Inflammatory macrophage treated with lipopolysaccharide for 4 hours (primary cell): ENCODE measurements around the gene NCAN.
"Not testable (repeated sequence)": the region's sequence is repeated elsewhere in the genome, so short reads cannot be mapped to it uniquely, and the experiment has no call there.

Source experiments
- DNase-seq: peaks from one replicate; pipeline ENCODE4 v3.0.0-alpha.2; 2020

Gene NCAN

DNA sequence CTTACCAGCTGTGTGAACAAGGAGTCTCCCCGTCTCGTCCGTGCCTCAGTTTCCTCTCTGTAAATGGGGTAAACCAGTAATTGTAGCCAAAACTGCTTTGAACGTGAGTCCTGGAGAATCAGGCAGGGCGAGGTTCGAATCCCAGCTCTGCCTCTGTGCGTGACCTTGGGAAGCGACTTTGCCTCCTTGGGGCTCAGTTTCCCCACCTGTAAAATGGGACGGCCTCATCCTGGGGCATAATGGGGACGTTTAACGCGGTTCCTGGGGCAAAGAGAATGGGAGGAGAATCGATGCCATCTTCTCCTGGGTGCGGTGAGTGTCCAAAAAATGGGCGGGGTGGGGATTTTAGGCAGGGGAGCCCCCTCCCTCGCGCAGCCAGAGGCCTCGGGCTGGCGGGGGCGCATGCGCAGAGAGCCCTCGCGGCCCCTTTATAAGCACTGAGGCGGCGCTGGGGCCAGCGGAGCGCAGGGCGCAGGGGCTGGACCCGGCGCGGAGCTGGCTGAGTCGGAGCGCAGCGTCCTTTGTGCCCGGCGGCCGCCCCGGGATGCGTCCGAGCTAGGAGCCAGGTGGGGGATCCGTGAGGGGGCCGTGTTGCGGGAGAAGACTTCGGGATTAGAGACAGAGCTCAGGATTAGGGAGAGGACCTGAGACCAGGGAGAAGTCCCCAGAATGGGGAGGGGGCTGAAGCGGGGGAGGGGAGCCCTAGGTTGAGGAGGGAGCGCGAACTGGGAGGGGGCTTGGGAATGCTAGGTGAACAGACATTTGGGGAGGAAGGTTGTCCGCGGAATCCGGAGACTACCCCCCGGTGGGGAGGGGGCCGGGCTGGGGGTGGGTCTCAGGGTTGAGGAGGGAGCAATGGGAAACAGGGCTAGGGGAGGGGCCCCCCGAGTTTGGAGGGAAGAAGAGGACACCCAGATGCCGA is at the start of gene NCAN:
NCAN (plus strand) TSS at position 460 of the 922 bp plus-strand sequence. CDS start 4,996 bp downstream, outside the sequence.
- no peak for DNase-seq

DNA sequence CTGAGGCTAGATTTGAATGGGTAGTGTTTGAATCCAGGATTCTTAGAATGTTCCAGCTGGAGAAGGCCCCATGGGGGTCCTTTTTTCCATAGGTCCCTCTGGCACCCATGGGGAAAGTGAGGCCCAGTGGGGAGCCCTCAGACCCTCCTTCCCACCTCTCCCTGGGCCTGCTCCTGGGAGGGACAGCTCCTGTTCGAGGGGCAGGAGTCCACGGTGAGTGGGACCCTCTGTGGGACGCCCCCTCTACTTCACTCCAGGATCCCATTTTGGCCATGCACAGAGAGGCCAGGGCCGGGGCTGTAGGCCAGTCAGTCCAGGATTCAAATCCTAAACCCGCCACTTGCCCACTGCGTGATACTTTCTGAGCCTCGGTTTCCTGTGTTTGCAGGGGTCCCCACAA is 49.3 kb upstream of the NCAN start:
- no peak for DNase-seq

DNA sequence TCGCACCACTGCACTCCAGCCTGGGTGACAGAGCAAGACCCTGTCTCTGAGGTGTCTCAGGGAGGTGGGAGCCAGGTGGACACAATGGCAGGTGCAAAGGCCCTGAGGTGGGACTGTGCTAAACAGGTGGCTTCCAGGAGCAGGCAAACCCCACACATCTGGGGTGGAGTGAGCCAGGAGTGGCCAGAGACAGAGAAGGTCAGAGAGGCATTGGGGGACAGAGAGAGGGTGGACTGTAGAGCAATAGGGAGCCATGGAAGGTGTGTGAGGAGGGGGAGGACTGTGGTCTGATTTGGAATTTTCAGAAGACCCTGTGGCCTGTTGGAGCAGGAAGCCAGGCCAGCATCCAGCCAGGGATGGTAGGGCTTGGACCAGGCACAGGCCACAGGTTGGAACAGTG is 46.4 kb upstream of the NCAN start:
- DNase-seq, result no peak

DNA sequence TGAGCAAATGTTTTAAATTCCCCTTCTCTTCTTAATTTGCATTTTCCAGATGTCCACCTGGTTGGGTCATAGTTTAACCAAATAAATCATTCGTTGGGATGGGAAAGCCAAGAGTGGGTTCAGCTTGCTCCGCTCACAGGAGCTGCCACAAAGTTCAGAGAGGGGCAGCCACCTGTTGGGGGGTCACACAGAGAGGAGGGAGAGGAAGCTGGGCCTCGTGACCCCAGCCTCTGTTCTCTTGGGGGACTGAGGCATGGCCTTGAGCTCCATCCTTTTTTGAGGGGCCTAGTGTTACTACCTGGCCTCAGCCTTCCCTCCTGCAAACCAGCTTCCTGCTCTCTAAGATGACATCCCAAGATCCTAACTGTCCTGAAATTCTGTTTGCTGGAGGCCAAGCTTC is 44.1 kb upstream of the NCAN start:
- no peak for DNase-seq

DNA sequence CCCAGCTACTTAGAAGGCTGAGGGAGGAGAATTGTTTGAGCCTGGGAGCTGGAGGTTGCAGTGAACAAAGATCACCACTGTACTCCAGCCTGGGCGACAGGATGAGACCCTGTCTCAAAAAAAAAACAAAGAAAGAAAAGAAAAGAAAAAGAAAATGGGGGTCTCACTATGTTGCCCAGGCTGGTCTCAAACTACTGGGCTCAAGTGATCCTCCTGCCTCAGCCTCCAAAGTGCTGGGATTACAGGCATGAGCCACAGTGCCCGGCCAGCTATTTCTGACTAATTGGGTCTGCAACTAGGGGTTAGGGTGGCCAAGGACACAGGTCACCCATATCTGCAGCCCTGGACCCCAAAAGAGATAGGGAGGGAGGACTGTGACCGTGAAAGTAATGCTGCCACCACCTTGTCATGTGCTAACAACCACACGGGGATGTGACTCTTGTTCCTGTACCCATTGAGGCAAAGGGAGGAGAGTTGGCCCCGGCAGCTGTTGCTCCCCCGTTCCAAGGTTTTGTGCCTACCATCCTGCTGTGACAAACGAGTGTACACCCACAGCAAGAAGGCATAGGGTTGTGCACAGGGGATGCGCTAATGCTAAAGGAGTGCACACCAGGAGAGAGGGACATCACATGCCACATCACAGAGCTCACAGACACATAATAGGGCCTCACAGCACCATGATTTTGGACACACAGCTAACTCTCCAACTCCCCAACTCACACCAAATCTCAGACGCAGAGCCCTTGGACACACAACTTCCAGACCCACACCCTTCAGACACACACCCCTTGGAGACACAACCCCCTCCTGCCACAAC is 42.3 kb upstream of the NCAN start:
- DNase-seq, result no peak

DNA sequence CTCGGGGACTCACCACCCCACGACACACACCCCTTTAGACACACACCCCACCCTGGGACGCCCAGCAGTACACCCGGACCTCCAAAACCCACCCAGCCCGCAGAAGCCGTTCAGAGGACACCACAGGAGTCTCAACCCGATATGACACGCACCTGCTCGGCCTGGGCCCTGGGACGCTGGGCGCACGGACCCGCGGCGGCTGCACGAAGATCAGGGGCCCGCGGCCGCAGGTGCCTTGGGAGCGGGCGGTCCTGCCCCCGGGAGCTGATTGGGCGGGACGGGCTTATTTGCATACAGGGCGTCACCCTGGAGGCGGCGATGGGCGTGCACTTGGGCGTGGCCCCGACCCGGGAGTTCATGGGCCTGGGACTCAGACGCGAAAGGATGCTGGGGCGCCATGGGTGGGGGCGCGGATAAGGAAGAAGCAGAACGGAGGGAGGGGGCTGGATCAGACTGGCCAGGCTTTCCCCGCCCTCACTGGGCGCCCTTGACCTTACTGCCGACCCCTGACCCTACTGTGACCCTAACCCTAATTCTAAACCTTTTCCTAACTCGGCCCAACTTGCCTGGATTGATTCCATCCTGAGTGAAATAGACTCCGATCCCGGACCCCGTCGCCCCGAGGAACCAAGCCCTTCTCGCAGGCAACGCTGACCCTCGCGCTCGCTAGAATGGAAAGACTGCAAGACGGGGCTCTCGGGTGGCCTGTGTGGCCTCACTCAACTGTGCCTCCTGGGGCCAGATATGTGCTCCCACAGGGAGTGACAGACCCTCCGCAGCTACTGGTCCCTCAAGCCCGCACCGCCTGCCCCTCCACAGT is 41.5 kb upstream of the NCAN start, which contains the start of gene MEF2B:
MEF2B (minus strand) TSS at position 211 of the 820 bp plus-strand sequence. CDS start 19,528 bp downstream, outside the sequence.
- DNase-seq, result peak; percentile 42

DNA sequence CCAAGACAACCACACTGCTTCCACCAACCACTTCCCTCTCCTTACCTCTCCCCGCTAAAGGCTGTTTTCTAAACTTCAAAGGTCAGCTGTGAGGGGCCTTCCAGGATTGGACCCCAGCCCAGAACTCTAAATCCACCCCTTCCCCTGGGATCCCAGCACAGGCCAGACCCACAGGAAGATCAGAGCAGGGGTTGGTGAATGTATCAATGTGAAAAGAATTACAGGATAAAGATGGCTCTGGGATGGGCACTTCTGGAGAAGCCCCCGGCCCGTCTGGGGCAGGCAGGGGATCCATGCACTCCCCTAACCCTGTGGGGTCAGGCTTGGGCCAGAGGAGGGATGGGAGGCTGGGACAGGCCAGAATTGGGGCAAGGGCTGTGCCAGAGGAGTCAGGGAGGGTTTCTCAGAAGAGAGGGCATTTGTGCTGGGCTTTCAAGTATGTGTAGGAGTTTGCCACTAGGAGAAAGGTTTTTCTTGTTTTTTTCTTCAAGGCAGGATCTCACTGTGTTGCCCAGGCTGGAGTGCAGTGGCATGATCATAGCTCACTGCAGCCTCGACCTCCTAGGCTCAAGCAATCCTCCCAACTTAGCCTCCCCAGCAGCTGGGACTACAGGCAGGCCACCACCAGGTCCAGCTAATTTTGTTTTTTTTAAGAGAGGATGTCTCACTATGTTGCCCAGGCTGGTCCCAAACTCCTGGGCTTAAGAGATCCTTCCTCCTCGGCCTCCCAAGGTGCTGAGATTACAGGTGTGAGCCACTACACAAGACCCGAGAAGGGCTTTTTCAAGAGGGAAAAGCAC is 40.7 kb upstream of the NCAN start:
- no peak for DNase-seq

DNA sequence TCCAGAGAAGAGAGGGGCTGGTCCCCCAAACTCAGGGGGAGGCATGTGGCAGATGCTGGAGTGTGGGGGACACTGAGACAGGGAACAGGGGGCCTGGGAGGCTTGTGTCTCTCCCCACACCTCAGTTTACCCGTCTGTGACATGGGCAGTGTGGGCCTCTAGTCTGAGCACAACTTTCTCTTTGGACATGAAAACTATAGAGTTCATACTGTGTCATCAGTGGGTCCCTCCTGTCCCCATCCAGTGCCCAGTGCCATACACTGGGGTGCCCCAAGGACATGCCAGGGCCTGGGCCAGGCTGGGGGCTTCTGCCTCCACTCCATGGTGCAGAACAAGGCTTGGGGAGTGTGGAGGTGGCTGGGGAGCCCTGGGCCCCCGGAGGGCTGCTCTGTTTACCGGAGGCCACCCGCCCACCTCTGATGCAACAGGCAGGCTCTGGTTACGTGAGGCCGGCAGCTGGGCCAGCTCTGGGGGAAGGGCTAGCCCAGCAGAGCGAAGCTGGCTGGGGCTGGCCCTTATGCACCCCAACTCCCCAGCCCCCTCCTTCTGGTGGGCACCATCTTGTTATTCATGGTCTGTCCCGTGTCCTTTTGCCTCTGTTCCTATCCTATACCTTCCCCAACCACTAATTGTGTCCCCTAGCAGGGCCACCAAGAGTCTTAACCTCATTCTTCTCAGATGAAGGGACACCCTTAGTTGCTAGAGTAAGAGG is 39.8 kb upstream of the NCAN start:
- DNase-seq, result no peak

DNA sequence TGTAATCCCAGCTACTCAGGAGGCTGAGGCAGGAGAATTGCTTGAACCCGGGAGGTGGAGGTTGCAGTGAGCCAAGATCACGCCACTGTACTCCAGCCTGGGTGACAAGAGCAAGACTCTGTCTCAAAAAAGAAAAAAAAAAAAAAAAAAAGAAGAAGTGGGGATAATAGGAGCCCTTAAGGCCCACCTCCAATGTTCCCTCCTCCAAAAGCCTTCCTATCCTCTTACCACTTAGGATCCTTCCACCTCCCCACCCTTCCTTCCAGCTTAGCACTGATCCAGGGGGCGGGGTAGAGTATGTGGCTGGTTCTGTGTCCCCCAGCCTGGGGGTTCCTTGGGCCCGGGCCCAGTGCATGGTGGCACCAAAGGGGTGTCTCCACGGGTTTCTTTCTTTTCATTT is 38.5 kb upstream of the NCAN start:
- not testable (repeated sequence) for DNase-seq

DNA sequence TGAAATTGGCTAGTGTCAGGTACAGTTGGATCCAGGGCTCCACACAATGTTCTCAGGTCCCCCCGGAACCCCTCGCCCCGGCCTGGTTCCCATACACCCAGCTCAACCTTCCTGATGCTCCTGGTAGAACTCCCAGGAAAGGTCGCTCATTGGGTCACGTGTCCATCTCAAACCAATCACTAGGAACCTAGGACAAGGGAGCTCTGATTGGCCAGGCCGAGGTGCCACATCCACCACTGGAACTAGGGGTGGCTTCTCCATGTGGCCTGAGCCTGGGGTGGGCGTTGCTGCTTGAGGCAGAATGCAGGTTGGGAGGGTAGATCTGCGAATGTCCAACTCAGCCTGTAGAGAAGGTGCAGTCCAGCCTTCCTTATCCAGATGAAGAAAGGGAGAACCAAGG is 34.8 kb upstream of the NCAN start:
- DNase-seq, result no peak

DNA sequence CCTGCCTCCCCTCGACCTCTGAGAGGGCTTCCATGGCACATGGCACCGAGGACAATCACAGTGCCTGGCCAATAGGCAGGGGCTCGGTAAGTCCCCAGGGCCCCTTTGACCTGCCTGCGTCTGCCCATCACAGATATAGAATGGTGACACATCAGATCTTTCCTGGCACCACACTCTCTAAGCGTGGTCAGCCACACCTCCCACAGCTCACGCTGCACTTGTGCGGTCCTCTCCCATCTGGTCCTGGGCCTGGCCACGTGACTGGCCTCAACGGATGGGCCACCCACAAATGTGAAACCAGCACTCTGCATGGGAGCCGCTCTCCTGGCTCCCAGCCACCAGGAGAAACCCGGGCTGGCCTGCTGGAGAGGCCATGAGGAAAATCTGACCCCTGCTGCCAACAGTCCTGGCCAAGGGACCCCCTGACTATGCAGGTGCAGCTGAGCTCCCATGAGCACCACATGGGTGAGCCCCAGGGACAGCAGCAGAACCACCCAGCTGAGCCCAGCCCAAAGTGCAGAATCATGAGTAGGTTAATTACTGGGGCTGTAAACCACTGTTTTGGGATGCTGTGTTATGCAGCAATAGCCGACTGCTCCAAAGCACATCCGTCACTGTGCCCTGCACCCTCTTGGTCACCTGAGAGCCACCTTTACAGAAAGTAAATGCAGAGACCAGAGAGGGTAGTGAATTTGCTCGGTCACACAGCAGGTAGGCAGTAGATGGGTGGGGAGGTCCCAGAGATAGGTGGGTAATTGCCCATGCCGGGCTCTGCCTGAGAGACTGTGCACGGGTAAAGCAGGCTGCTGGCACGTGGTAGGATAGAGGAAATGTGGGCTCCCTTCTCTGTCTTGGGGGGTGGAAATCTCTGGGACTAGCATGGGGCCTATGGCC is 32.0 kb upstream of the NCAN start:
- DNase-seq, result no peak

DNA sequence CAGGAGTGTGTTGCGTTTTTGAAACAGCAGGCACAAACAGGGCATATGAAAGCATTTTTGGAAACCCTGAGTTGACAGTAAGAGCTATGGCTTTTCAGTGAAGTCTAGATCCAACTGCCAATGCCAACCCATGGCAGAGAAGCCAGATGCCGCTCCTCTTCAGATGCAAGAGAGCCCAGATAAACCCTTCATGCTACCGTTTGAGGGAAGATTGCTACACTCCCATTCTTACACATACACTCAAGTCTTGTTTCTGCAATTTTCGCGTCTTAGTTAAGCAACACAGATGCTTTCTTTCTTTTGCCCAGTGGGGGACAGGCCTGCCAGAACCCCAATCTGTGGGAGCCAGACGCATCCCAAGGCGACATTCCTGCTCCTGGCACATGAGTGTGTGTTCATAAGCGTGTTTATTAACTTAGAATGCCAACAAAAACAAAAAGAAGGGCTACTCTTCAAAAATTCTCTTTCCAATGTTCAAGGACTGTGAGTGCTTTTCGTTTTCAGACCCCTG is 30.2 kb upstream of the NCAN start:
- no peak for DNase-seq

DNA sequence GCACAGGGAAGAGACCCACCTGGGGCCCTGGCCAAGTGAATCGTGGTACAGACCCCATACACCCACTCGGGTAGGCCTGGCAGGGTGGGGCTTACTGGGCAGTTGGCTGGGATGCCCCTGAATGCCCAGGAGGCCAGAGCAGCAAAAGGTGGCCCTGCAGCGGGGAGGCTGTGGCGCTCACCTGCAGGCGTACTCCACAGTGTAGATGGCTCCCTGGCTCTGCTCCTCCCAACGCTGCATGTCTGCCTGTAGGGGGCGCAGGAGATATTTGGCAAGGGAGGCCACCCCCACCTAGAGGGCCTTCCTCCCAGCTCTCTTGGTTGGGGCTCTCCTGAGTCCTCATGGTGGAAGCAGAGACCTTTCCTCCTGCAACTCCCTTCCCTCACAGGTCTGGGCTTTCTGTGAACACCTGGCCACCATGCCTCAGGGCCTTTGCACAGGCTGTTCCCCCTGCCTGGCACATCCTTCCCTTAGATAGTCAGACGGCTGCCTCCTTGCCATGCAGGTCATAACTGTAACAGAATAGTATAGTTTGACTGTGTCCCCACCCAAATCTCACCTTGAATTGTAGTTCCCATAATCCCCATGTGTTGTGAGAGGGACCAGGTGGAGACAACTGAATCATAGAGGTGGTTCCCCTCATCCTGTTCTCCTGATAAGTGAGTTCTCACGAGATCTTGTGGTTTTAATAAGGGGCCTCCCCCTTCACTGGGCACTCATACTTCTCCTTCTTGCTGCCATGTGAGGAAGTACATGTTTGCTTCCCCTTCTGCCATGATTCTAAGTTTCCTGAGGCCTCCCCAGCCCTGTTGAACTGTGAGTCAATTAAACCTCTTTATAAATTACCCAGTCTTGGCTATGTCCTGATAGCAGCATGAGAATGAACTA is 25.7 kb upstream of the NCAN start:
- DNase-seq, result peak; percentile 7

DNA sequence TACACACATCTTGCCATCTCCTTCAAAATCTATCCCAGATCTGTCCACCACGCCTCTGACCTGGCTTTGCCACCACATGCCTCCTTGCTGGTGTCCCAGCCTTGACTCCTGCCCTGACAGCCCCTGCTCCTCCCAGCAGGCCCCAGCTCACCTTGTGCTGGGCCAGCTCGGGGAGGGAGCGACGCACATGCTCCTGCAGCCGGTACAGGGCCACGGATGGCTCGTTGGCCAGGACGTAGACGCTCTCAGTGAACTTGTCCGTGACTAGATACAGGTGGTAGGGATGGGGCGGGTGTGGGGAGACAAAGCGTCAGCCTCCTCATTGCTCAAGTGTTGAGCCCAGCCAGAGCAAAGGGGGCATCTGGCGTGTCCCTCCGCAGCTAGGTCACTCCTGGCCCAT is 25.0 kb upstream of the NCAN start:
- DNase-seq, result no peak

DNA sequence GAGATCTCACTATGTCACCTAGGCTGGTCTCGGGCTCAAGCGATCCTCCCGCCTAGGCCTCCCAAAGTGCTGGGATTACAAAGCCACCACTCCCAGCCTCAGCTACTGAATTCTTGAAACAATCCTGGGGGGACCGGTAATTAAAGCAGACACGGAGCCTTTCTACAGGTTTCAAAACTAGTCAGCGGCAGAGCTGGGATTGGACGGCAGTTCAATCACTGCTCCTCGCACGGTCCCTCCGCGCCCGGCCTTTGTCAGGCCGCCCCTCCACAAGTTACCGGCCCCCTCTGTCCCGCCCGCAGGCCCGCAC is 20.0 kb upstream of the NCAN start:
- no peak for DNase-seq

DNA sequence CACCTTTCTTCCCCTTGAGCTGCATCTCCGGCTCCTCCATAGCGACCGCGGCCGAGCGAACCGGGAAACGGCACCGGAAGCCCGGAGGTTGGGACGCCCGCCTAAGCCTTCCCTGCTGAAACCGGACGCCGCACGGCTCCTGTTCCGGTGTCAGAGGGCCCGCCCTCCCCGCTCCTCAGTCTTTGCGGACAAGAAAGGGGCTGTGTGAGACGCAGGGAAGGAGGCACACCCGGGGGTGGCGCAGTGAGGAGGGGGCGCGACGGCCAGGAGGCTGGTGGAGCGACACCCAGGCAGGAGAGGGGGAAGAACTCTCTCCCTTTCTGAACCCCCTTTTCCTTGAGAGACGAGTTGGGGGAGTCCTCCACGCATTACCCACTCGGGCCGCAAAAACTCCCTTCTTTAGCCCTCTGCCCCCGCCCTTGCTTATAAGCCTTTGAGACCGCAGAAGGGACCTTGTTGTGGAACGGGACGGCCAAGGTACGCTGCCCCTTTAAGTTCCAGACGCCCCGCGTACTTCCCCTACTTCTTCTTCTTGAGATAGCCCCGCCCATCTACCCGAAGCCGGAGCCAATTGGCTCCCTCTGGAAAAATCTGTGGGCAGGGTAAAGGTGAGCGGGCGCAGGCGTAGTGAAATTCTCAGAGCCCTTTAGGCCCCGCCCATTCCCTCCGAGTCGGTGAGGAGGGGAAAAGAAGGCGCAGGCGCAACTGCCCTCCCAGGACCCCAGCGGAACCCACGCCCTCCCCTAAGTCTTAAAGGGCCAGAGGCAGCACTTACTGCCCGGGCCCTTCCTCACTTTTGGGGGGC is 19.5 kb upstream of the NCAN start, which contains the start of the genes BORCS8 and RFXANK:
BORCS8 (minus strand) TSS at position 75 of the 805 bp plus-strand sequence; CDS start at position 40, 35 bp downstream.
RFXANK (plus strand) TSS at position 181 of the 805 bp plus-strand sequence. CDS start 1,689 bp downstream, outside the sequence.
- DNase-seq, result peak; percentile 99

DNA sequence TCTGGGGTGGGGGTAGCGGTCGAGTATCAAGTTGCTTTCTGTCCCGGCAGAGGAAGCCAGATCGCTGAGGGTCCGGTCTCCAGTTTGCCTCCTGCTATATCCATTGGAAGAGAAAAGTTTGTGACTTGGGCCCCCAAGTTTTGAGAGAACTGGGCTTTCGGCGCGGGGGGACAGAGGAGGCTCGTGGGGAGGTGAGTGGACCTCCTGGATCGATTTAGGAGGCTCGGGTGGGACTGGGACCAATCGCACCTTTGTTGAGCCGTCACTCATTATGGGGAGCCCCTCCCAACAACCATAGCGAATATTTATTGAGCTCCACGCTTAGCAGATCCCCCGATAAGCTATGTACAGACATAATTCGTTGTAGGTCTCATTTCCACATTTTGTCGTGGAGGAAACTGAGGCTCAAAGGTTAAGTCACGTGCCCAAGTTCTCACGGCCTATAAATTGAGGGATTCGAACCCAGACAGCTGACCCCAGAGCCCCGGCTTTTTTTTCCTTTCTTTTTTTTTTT is 18.8 kb upstream of the NCAN start:
- DNase-seq, result no peak

DNA sequence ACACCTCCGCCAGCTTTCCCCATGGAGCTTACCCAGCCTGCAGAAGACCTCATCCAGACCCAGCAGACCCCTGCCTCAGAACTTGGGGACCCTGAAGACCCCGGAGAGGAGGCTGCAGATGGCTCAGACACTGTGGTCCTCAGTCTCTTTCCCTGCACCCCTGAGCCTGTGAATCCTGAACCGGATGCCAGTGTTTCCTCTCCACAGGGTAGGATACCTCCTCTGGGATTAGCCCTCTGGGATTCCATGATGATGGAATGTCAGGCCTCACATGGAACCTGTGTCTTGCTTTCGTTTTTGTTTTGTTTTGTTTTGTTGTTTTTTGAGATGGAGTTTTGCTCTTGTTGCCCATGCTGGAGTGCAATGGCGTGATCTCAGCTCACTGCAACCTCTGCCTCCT is 17.8 kb upstream of the NCAN start:
- no peak for DNase-seq
